ENCODE data around the gene PTGDR2. TPM values are rescaled to one million over a fixed set of nuclear protein-coding genes. Genes with fewer than 3 reads are reported as not detected.

Gene PTGDR2
- total and polyA plus RNA-seq, 2 experiments from 2014 or later: 0.69 to 1.3 TPM

- 32% methylated on average over 51 of the region's 78 CpGs for WGBS (ENCODE audit: low lambda C conversion rate, missing lambda C conversion rate)
- peak overlapping the region; percentile 20 for H2AFZ ChIP-seq
- TF ChIP-seq, protein P1, sequence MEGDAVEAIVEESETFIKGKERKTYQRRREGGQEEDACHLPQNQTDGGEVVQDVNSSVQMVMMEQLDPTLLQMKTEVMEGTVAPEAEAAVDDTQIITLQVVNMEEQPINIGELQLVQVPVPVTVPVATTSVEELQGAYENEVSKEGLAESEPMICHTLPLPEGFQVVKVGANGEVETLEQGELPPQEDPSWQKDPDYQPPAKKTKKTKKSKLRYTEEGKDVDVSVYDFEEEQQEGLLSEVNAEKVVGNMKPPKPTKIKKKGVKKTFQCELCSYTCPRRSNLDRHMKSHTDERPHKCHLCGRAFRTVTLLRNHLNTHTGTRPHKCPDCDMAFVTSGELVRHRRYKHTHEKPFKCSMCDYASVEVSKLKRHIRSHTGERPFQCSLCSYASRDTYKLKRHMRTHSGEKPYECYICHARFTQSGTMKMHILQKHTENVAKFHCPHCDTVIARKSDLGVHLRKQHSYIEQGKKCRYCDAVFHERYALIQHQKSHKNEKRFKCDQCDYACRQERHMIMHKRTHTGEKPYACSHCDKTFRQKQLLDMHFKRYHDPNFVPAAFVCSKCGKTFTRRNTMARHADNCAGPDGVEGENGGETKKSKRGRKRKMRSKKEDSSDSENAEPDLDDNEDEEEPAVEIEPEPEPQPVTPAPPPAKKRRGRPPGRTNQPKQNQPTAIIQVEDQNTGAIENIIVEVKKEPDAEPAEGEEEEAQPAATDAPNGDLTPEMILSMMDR (IDR thresholded peaks at IDR 0.05; ENCODE audit: poor library complexity): no peak
- no peak for TF ChIP-seq EZH2phosphoT487 (IDR thresholded peaks at IDR 0.05; ENCODE audit: low read depth, severe bottlenecking, unreplicated experiment)
- TF ChIP-seq EZH2 (IDR thresholded peaks at IDR 0.05; ENCODE audit: borderline replicate concordance): no peak
- H3K36me3 ChIP-seq (replicated peaks; ENCODE audit: insufficient read depth, low read depth): no peaks in the 10 kb centered on the region
- peaks cover 3% of the 10 kb centered on the region for H3K4me1 ChIP-seq (ENCODE audit: insufficient read depth)
- DNase-seq (ENCODE audit: low spot score): peak; percentile 71
- H3K4me3 ChIP-seq: no peak overlapping the region
- H3K4me2 ChIP-seq: peak overlapping the region; percentile 71
- H3K9me2 ChIP-seq (replicated peaks; ENCODE audit: insufficient read depth): no peaks in the 10 kb centered on the region
- peak overlapping the region; percentile 89 for H3K27ac ChIP-seq
- no peaks in the 10 kb centered on the region for H3K79me2 ChIP-seq
- no peaks in the 10 kb centered on the region for H3K9me3 ChIP-seq (ENCODE audit: low read depth)
- no peaks in the 10 kb centered on the region for H4K20me1 ChIP-seq (ENCODE audit: insufficient read depth, poor library complexity, severe bottlenecking)
- no peaks in the 10 kb centered on the region for H3K27me3 ChIP-seq
These were observed 3.4 kb downstream of the PTGDR2 start for GRCh38 chr11:60852117-60852981.

DNA sequence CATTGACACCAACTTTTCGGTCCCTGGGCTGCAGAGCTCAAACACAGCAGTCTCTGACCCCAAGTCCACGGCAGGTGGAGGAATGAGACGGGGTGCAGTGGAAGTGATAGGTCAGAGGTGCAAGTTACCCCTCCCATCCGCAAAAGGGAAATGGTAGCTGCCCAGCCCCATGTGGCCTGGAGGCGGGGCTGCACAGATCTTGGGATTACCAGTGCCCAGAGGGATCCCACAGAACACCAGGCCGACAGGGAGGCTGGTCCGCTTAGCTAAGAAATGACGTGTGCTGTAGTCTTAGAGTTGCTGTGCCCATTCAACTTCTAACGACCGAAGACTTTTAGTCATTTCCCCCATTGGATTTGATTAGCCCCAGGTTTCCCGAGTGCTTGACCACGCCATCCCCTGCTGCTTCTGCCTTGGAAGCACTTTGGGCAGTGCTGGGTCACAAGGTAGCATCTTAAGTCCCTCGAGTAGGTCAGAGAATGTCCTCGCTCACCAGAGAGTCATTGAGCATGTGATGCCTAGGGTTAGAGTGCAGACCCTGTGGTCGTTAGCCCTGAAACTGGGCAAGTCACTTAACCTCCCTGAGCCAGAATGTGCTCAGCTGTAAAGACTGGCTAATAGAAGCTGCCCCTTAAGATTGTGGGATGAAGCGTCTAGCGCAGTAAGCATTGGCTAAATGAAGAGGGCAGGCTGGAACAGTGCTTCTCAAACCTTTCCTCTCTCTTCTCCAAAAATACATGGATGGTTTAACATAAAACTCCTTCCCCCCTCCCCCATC is 4.2 kb downstream of the PTGDR2 start:
- H3K4me1 ChIP-seq (ENCODE audit: insufficient read depth): peaks cover 3% of the 10 kb centered on the region
- peaks cover 6% of the 10 kb centered on the region for H3K79me2 ChIP-seq
- H3K4me2 ChIP-seq: peak overlapping the region; percentile 71
- no peaks in the 10 kb centered on the region for H3K27me3 ChIP-seq
- H3K9me2 ChIP-seq (replicated peaks; ENCODE audit: insufficient read depth): no peaks in the 10 kb centered on the region
- H3K9me3 ChIP-seq (ENCODE audit: low read depth): no peaks in the 10 kb centered on the region
- WGBS (ENCODE audit: low lambda C conversion rate, missing lambda C conversion rate): 95% methylated on average over 17 of the region's 17 CpGs
- no peaks in the 10 kb centered on the region for H4K20me1 ChIP-seq (ENCODE audit: insufficient read depth, poor library complexity, severe bottlenecking)
- no peak for TF ChIP-seq EZH2 (IDR thresholded peaks at IDR 0.05; ENCODE audit: borderline replicate concordance)
- TF ChIP-seq, protein P1 (IDR thresholded peaks at IDR 0.05; ENCODE audit: poor library complexity): no peak
- TF ChIP-seq EZH2phosphoT487 (IDR thresholded peaks at IDR 0.05; ENCODE audit: low read depth, severe bottlenecking, unreplicated experiment): no peak
- H3K27ac ChIP-seq: peak overlapping the region; percentile 89
- no peak overlapping the region for H2AFZ ChIP-seq
- no peak overlapping the region for H3K4me3 ChIP-seq
- no peak for DNase-seq (ENCODE audit: low spot score)
- H3K36me3 ChIP-seq (replicated peaks; ENCODE audit: insufficient read depth, low read depth): no peaks in the 10 kb centered on the region

GRCh38 chr11:60849641-60850520 is 5.9 kb downstream of the PTGDR2 start:
- no peaks in the 10 kb centered on the region for H3K9me3 ChIP-seq (ENCODE audit: low read depth)
- peaks cover 18% of the 10 kb centered on the region for H3K79me2 ChIP-seq
- TF ChIP-seq, protein P1 (IDR thresholded peaks at IDR 0.05; ENCODE audit: poor library complexity): no peak
- TF ChIP-seq EZH2phosphoT487 (IDR thresholded peaks at IDR 0.05; ENCODE audit: low read depth, severe bottlenecking, unreplicated experiment) (no peak), EZH2 (IDR thresholded peaks at IDR 0.05; ENCODE audit: borderline replicate concordance) (no peak)
- DNase-seq (ENCODE audit: low spot score): no peak
- peaks cover 8% of the 10 kb centered on the region for H3K4me1 ChIP-seq (ENCODE audit: insufficient read depth)
- no peaks in the 10 kb centered on the region for H3K9me2 ChIP-seq (replicated peaks; ENCODE audit: insufficient read depth)
- H3K27me3 ChIP-seq: no peaks in the 10 kb centered on the region
- no peak overlapping the region for H2AFZ ChIP-seq
- no peak overlapping the region for H3K27ac ChIP-seq
- no peak overlapping the region for H3K4me2 ChIP-seq
- 96% methylated on average over 29 of the region's 29 CpGs for WGBS (ENCODE audit: low lambda C conversion rate, missing lambda C conversion rate)
- no peaks in the 10 kb centered on the region for H4K20me1 ChIP-seq (ENCODE audit: insufficient read depth, poor library complexity, severe bottlenecking)
- H3K4me3 ChIP-seq: no peak overlapping the region
- H3K36me3 ChIP-seq (replicated peaks; ENCODE audit: insufficient read depth, low read depth): no peaks in the 10 kb centered on the region
